Hematopoietic multipotent progenitor cell treated with erythropoietin and hydrocortisone succinate and interleukin-3 and kit ligand, for 15 days (in vitro differentiated cells): ENCODE results near the gene HRCT1.
"Not testable (repeated sequence)": the region's sequence is repeated elsewhere in the genome, so short reads cannot be mapped to it uniquely, and the experiment has no call there.

Source experiments
- DNase-seq: peaks from one replicate; pipeline ENCODE4 v3.0.0-alpha.2; 2015; ENCODE audit warnings: low spot score

Gene HRCT1

GRCh38 chr9:35919212-35920008 is 13.4 kb downstream of the HRCT1 start:
- DNase-seq: no peak

GRCh38 chr9:35920051-35920620 is 14.1 kb downstream of the HRCT1 start:
- DNase-seq: no peak

GRCh38 chr9:35923598-35923926 is 17.6 kb downstream of the HRCT1 start:
- DNase-seq: no peak

- DNase-seq: peak; percentile 36
Measured at GRCh38 chr9:35923927-35924763, 18.1 kb downstream of the HRCT1 start.

GRCh38 chr9:35928591-35929452 is 22.8 kb downstream of the HRCT1 start:
- DNase-seq: no peak

GRCh38 chr9:35929453-35929718 is 23.4 kb downstream of the HRCT1 start:
- DNase-seq: no peak

GRCh38 chr9:35930521-35930920 is 24.5 kb downstream of the HRCT1 start:
- DNase-seq: no peak

- DNase-seq: no peak
Measured at GRCh38 chr9:35930989-35931388, 25.0 kb downstream of the HRCT1 start.

- DNase-seq: no peak
Measured at GRCh38 chr9:35932735-35933134, 26.7 kb downstream of the HRCT1 start.

- DNase-seq: no peak
Measured at GRCh38 chr9:35933550-35934067, 27.6 kb downstream of the HRCT1 start.

- DNase-seq: not testable (repeated sequence)
Measured at GRCh38 chr9:35934069-35934468, 28.1 kb downstream of the HRCT1 start.

- no peak for DNase-seq
Measured at GRCh38 chr9:35935261-35935660, 29.3 kb downstream of the HRCT1 start.

- DNase-seq: no peak
Measured at GRCh38 chr9:35935755-35936509, 29.9 kb downstream of the HRCT1 start.

- no peak for DNase-seq
Measured at GRCh38 chr9:35937227-35937626, 31.2 kb downstream of the HRCT1 start.

GRCh38 chr9:35938474-35939356 is 32.7 kb downstream of the HRCT1 start:
- DNase-seq: no peak

GRCh38 chr9:35939679-35940250 is 33.8 kb downstream of the HRCT1 start:
- DNase-seq: no peak

- no peak for DNase-seq
Measured at GRCh38 chr9:35940458-35941407, 34.7 kb downstream of the HRCT1 start.

GRCh38 chr9:35942286-35942685 is 36.3 kb downstream of the HRCT1 start:
- DNase-seq: no peak

GRCh38 chr9:35944173-35944572 is 38.2 kb downstream of the HRCT1 start:
- no peak for DNase-seq
